H1 (cell line): Measurements from ENCODE around the gene PCDHGB3.
"Not testable (repeated sequence)": the region's sequence is repeated elsewhere in the genome, so short reads cannot be mapped to it uniquely, and the experiment has no call there.

Experiments
- BACH1 ChIP-seq: IDR thresholded peaks from 2 replicates; pipeline ENCODE4 v1.6.1; 2012; ENCODE audit warnings: low read length, improper control_type of control experiment
- BRCA1 ChIP-seq: IDR thresholded peaks from 2 replicates; pipeline ENCODE4 v1.6.1; 2012; ENCODE audit warnings: low read depth, low read length, improper control_type of control experiment
- CEBPB ChIP-seq: IDR thresholded peaks from 2 replicates; pipeline ENCODE4 v1.6.1; 2012; ENCODE audit warnings: low read depth, low read length
- CTCF ChIP-seq, 3 experiments: IDR thresholded peaks; 1 replicate in 2 of 3; 2 replicates in 1 of 3; pipeline versions ENCODE4 v1.5.1 to v1.6.1; 2011; ENCODE audit warnings: low read length in 3 of 3, mild to moderate bottlenecking in 3 of 3, inconsistent platforms in 2 of 3, low read depth in 1 of 3, moderate library complexity in 1 of 3; ENCODE audit not compliant: insufficient read depth in 1 of 3; ENCODE audit errors: control extremely low read depth in 1 of 3
- EP300 ChIP-seq, 2 experiments: IDR thresholded peaks; 1 replicate in 1 of 2; 2 replicates in 1 of 2; pipeline ENCODE4 v1.6.1; 2011 to 2012; ENCODE audit warnings: low read depth in 2 of 2, low read length in 2 of 2, mild to moderate bottlenecking in 2 of 2, borderline replicate concordance in 1 of 2, inconsistent platforms in 1 of 2, moderate library complexity in 1 of 2
- EZH2 ChIP-seq: fragments of 200-600 bp; sonication (generic); IDR thresholded peaks from 2 replicates; pipeline ENCODE4 v1.7.1; 2012; ENCODE audit warnings: low read depth, mild to moderate bottlenecking, moderate library complexity, low read length, inconsistent platforms; ENCODE audit not compliant: severe bottlenecking
- JUN ChIP-seq: IDR thresholded peaks from 2 replicates; pipeline ENCODE4 v1.6.1; 2011; ENCODE audit warnings: low read depth, mild to moderate bottlenecking, improper control_type of control experiment, low read length
- JUND ChIP-seq: IDR thresholded peaks from 2 replicates; pipeline ENCODE4 v1.6.1; 2011; ENCODE audit warnings: mild to moderate bottlenecking, improper control_type of control experiment, low read length
- MAX ChIP-seq: IDR thresholded peaks from 2 replicates; pipeline ENCODE4 v1.6.1; 2012; ENCODE audit warnings: inconsistent platforms
- POLR2A ChIP-seq, 2 experiments: IDR thresholded peaks; 1 replicate in 1 of 2; 2 replicates in 1 of 2; pipeline ENCODE4 v1.6.1; 2011; ENCODE audit warnings: low read depth in 2 of 2, low read length in 2 of 2, mild to moderate bottlenecking in 2 of 2; ENCODE audit errors: control extremely low read depth in 1 of 2
- RXRA ChIP-seq: IDR thresholded peaks from 2 replicates; pipeline ENCODE4 v1.6.1; 2011; ENCODE audit warnings: low read depth, mild to moderate bottlenecking, low read length, moderate library complexity; ENCODE audit not compliant: insufficient read depth
- YY1 ChIP-seq: IDR thresholded peaks from 2 replicates; pipeline ENCODE4 v1.6.1; 2011; ENCODE audit warnings: low read depth, mild to moderate bottlenecking, low read length

GRCh38 chr5:141387557-141388311 lies 17.7 kb downstream of the PCDHGB3 start, which contains the start of gene PCDHGB4:
- not testable (repeated sequence) for TF ChIP-seq JUND; YY1; MAX; POLR2A (IDR thresholded peaks at IDR 0.05; ENCODE audit: control extremely low read depth in 1 of 2, low read depth in 2 of 2, low read length in 2 of 2); EZH2; BRCA1; EP300 (IDR thresholded peaks at IDR 0.05; ENCODE audit: borderline replicate concordance in 1 of 2, low read depth in 2 of 2, low read length in 2 of 2); JUN; RXRA; BACH1; CEBPB
- TF ChIP-seq CTCF (IDR thresholded peaks at IDR 0.05; ENCODE audit: control extremely low read depth in 1 of 3, insufficient read depth in 1 of 3, low read depth in 1 of 3, low read length in 3 of 3), result peak; percentile 56 to 66 (median 65)
